T47D (cell line): ENCODE measurements around the gene IFT43.

ENCODE experiments used
- DNase-seq, 2 experiments: peaks; one replicate each; pipeline versions ENCODE4 v3.0.0 to v3.0.0-alpha.2; 2011 to 2012; ENCODE audit warnings: low read depth in 1 of 2, low spot score in 1 of 2
- JUND ChIP-seq: IDR thresholded peaks from 2 replicates; pipeline ENCODE4 v1.6.1; 2012; ENCODE audit warnings: low read depth
- in situ Hi-C: cut with HindIII; loops from 2 replicates; pipeline ENCODE4 v1.10.0; 2016; ENCODE audit warnings: low sequenced_read_pairs, low pct_unique_long_range_greater_than_20kb

Gene IFT43

GRCh38 chr14:76118594-76118993, 133.0 kb downstream of the IFT43 start:
- TF ChIP-seq JUND, result no peak
- DNase-seq, result no peak
- in situ Hi-C loops, result no loop called here

DNA sequence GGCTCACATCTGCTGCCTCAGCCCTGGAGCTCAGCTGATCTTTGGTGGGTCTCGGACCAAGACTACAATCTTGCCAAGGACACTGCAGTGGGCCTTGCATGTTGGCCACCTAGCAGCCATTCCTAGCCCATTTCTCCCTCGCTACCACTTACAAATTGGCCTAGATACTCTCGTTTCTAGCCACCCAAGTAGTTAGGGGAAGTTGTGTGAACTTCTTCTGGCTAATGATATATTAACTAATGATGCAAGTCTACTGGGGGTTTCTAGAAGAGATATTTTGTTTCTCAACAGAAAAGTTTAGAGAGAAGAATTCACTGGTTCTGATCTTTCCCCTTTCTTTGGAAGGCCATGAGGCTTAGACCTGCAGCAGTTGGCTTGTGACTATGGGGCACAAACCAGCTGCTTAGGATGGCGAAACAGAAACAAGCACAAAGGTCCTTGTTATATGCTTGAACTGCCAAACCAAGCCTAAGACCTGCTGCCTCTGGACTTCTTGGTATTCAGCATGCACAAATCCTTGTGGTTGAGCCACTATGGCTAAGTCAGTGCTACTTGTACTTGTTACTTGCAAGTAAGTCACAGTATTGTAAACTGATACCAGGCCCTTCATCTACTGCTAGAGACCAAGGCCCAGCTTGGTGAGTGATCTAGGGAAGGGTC, 135.7 kb downstream of the IFT43 start:
- no peak for DNase-seq
- in situ Hi-C loops, result no loop called here
- TF ChIP-seq JUND, result no peak

GRCh38 chr14:76123426-76124225, 138.1 kb downstream of the IFT43 start:
- in situ Hi-C loops, result no loop called here
- no peak for TF ChIP-seq JUND
- no peak for DNase-seq

DNA sequence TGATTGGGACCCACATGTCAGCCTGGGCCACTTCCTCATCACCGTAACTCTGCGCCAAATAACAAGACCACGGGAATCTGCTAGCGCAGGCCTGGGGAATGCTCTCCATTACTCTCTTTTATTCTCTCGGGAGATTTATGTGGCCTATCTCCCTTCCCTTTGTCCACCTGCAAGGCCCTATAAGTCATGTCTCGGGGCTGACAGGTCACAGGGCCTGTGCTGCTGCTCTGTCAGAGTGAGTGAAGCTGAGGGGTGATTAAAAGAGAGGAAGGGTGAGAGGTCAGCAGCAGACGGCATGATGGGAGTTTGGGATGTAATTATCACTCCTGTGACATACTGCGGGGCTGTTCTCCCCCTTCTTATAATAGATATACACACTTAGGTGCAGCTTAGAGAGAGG, 139.9 kb downstream of the IFT43 start:
- TF ChIP-seq JUND, result no peak
- DNase-seq, result no peak
- in situ Hi-C loops, result no loop called here

DNA sequence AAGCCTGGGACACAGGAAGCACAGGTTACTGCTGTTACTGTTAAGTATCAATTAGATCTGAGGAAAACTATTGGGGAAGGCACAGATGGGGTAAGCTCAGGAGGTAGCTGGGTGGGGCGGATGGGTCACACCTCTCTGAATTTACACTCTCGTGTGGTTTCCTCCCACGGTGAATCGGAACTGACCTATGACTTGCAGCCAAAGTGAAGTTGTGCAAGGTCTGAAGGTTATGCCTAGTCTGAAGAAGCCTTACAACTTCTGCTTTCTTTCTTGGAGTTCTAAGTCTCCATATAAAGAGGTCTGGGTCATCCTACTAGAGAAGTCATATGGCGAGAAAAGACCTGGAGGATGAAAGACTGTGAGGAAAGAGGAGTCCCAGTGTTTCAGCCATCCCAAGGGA, 140.5 kb downstream of the IFT43 start:
- no peak for TF ChIP-seq JUND
- in situ Hi-C loops, result no loop called here
- DNase-seq, result no peak

GRCh38 chr14:76129851-76130576, 144.5 kb downstream of the IFT43 start:
- DNase-seq, result no peak
- in situ Hi-C loops, result no loop called here
- TF ChIP-seq JUND, result no peak

GRCh38 chr14:76131071-76131965, 145.8 kb downstream of the IFT43 start:
- in situ Hi-C loops, result no loop called here
- TF ChIP-seq JUND, result no peak
- no peak for DNase-seq

- peak; percentile 80 to 90 for DNase-seq
- TF ChIP-seq JUND, result no peak
- in situ Hi-C loops, result no loop called here
These were observed 147.5 kb downstream of the IFT43 start for GRCh38 chr14:76133103-76133502.
